Liver (tissue), 9 donors: ENCODE data around the gene RASSF10. TPM values are rescaled to one million over a fixed set of nuclear protein-coding genes. Genes with fewer than 3 reads are reported as not detected.

ENCODE experiments used
- DNase-seq: peaks from one replicate; pipeline ENCODE4 v3.0.0-alpha.2; 2017; ENCODE audit warnings: low spot score
- H3K27ac ChIP-seq, 2 donors: one replicate each; pipeline ENCODE4 v1.7.0; 2013; ENCODE audit warnings: inconsistent platforms in 2 of 2, low read length in 2 of 2, control low read depth in 1 of 2, low read depth in 1 of 2, mild to moderate bottlenecking in 1 of 2
- H3K27me3 ChIP-seq, 4 donors: one replicate each; pipeline versions ENCODE4 v1.6.1 to v1.7.0; 2013; ENCODE audit warnings: low read length in 3 of 4, inconsistent platforms in 1 of 4, mild to moderate bottlenecking in 1 of 4, moderate library complexity in 1 of 4; ENCODE audit not compliant: control insufficient read depth in 4 of 4, insufficient read depth in 4 of 4
- H3K36me3 ChIP-seq, 4 donors: one replicate each; pipeline versions ENCODE4 v1.6.1 to v1.7.0; 2013; ENCODE audit warnings: low read length in 3 of 4, mild to moderate bottlenecking in 3 of 4, low read depth in 1 of 4, moderate library complexity in 1 of 4; ENCODE audit not compliant: control insufficient read depth in 4 of 4, insufficient read depth in 3 of 4
- H3K4me1 ChIP-seq, 4 donors: one replicate each; pipeline versions ENCODE4 v1.6.1 to v1.7.0; 2013; ENCODE audit warnings: low read length in 3 of 4, mild to moderate bottlenecking in 3 of 4, moderate library complexity in 1 of 4; ENCODE audit not compliant: control insufficient read depth in 4 of 4, insufficient read depth in 4 of 4
- H3K4me3 ChIP-seq, 3 donors: one replicate each; pipeline versions ENCODE4 v1.6.1 to v1.7.0; 2013; ENCODE audit warnings: low read length in 3 of 3, control low read depth in 1 of 3, low read depth in 1 of 3, mild to moderate bottlenecking in 1 of 3
- H3K9ac ChIP-seq, 2 donors: one replicate each; pipeline ENCODE4 v1.7.0; 2013; ENCODE audit warnings: low read length in 2 of 2, mild to moderate bottlenecking in 2 of 2, moderate library complexity in 2 of 2, control low read depth in 1 of 2, low read depth in 1 of 2
- H3K9me3 ChIP-seq, 4 donors: one replicate each; pipeline versions ENCODE4 v1.6.1 to v1.7.0; 2013; ENCODE audit warnings: low read length in 3 of 4; ENCODE audit not compliant: control insufficient read depth in 4 of 4
- ATF3 ChIP-seq: IDR thresholded peaks from 2 replicates; pipeline ENCODE4 v1.6.1; 2016; ENCODE audit warnings: antibody characterized with exemption
- FOXA1 ChIP-seq: IDR thresholded peaks from 2 replicates; pipeline ENCODE4 v1.6.1; 2016; ENCODE audit warnings: antibody characterized with exemption
- FOXA2 ChIP-seq: IDR thresholded peaks from 2 replicates; pipeline ENCODE4 v1.6.1; 2016; ENCODE audit warnings: antibody characterized with exemption
- GABPA ChIP-seq, 2 donors: IDR thresholded peaks in 1 of 2; conservative IDR thresholded peaks in 1 of 2; 2 replicates each; pipeline ENCODE4 v1.6.1; 2016; ENCODE audit warnings: antibody characterized with exemption in 2 of 2, mild to moderate bottlenecking in 1 of 2, moderate library complexity in 1 of 2
- HNF4A ChIP-seq, 2 donors: conservative IDR thresholded peaks; 2 replicates each; pipeline ENCODE4 v1.6.1; 2016; ENCODE audit warnings: antibody characterized with exemption in 2 of 2, mild to moderate bottlenecking in 2 of 2
- HNF4G ChIP-seq: IDR thresholded peaks from 2 replicates; pipeline ENCODE4 v1.6.1; 2016; ENCODE audit warnings: antibody characterized with exemption
- JUND ChIP-seq, 2 donors: IDR thresholded peaks; 2 replicates each; pipeline ENCODE4 v1.6.1; 2016; ENCODE audit warnings: antibody characterized with exemption in 2 of 2
- NR2F2 ChIP-seq: IDR thresholded peaks from 2 replicates; pipeline ENCODE4 v1.6.1; 2016; ENCODE audit warnings: antibody characterized with exemption
- RAD21 ChIP-seq, 2 donors: IDR thresholded peaks; 2 replicates each; pipeline ENCODE4 v1.6.1; 2016; ENCODE audit warnings: antibody characterized with exemption in 2 of 2, mild to moderate bottlenecking in 2 of 2
- REST ChIP-seq: IDR thresholded peaks from 2 replicates; pipeline ENCODE4 v1.6.1; 2016; ENCODE audit warnings: antibody characterized with exemption, mild to moderate bottlenecking
- RXRA ChIP-seq, 2 donors: IDR thresholded peaks; 2 replicates each; pipeline ENCODE4 v1.6.1; 2017 to 2018; ENCODE audit warnings: antibody characterized with exemption in 2 of 2, mild to moderate bottlenecking in 1 of 2
- SP1 ChIP-seq: IDR thresholded peaks from 2 replicates; pipeline ENCODE4 v1.6.1; 2018; ENCODE audit warnings: antibody characterized with exemption, mild to moderate bottlenecking
- TAF1 ChIP-seq: conservative IDR thresholded peaks from 2 replicates; pipeline ENCODE4 v1.6.1; 2016; ENCODE audit warnings: antibody characterized with exemption, mild to moderate bottlenecking
- YY1 ChIP-seq: IDR thresholded peaks from 2 replicates; pipeline ENCODE4 v1.6.1; 2016; ENCODE audit warnings: antibody characterized with exemption, mild to moderate bottlenecking
- WGBS: extraction: QIAGEN DNeasy Blood & Tissue Kit; methylation state at CpG from one replicate; pipeline ENCODE4 v1.1.7; 2013; 5-methylcytosine and 5-hydroxymethylcytosine counted together
- polyA plus RNA-seq, 2 donors: library from polyadenylated mRNA; stranded (reverse) in 1 of 2; unstranded in 1 of 2; fragments of 200-250 nt in 1 of 2; fragments of >200 nt in 1 of 2; fragmentation: Nextera tagmentation in 1 of 2; extraction: Ambion mirVana in 1 of 2; gene quantifications; one replicate each; pipeline versions ENCODE4 v1.2.1 to v1.2.3, GENCODE V29; 2013 to 2015
- total RNA-seq, 2 donors: library from RNA; depleted of rRNA; stranded (reverse); fragments of >200 nt; gene quantifications; one replicate each; pipeline ENCODE4 v1.2.3, GENCODE V29; 2014
- TF ChIP-seq, protein P1 (sequence below): IDR thresholded peaks from 2 replicates; pipeline ENCODE4 v1.6.1; 2016; ENCODE audit warnings: antibody characterized with exemption
- TF ChIP-seq, protein P2 (sequence below): fragments of 150-350 bp; IDR thresholded peaks from 2 replicates; pipeline ENCODE4 v1.5.1; 2017; ENCODE audit warnings: improper control_type of control experiment, low read depth, low read length; ENCODE audit not compliant: missing input control
- TF ChIP-seq, protein P3 (sequence below): IDR thresholded peaks from 2 replicates; pipeline ENCODE4 v1.6.1; 2016; ENCODE audit warnings: antibody characterized with exemption
- donor health status: healthy.
- donor health status: healthy.
- donor health status: healthy.
- donor health status: healthy.
- donor health status: healthy.

Gene RASSF10
- total and polyA plus RNA-seq, 4 donors = 0.03 to 1.9 (median 0.08) TPM; not detected in 1

GRCh38 chr11:13000116-13000515 lies 9.0 kb upstream of the RASSF10 start (continued):
- TF ChIP-seq, protein P1, sequence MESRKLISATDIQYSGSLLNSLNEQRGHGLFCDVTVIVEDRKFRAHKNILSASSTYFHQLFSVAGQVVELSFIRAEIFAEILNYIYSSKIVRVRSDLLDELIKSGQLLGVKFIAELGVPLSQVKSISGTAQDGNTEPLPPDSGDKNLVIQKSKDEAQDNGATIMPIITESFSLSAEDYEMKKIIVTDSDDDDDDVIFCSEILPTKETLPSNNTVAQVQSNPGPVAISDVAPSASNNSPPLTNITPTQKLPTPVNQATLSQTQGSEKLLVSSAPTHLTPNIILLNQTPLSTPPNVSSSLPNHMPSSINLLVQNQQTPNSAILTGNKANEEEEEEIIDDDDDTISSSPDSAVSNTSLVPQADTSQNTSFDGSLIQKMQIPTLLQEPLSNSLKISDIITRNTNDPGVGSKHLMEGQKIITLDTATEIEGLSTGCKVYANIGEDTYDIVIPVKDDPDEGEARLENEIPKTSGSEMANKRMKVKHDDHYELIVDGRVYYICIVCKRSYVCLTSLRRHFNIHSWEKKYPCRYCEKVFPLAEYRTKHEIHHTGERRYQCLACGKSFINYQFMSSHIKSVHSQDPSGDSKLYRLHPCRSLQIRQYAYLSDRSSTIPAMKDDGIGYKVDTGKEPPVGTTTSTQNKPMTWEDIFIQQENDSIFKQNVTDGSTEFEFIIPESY = no peak
- no peak for TF ChIP-seq SP1
- no peak for TF ChIP-seq GABPA (IDR thresholded peaks at IDR 0.05 in 1 of 2, conservative IDR thresholded peaks at IDR 0.05 in 1 of 2)
- no peak for TF ChIP-seq NR2F2
- no peak for TF ChIP-seq RXRA (IDR thresholded peaks at IDR 0.05)
- TF ChIP-seq JUND (IDR thresholded peaks at IDR 0.05) = no peak
- no peak for TF ChIP-seq HNF4A (conservative IDR thresholded peaks at IDR 0.05)
- TF ChIP-seq RAD21 (IDR thresholded peaks at IDR 0.05) = no peak

DNA sequence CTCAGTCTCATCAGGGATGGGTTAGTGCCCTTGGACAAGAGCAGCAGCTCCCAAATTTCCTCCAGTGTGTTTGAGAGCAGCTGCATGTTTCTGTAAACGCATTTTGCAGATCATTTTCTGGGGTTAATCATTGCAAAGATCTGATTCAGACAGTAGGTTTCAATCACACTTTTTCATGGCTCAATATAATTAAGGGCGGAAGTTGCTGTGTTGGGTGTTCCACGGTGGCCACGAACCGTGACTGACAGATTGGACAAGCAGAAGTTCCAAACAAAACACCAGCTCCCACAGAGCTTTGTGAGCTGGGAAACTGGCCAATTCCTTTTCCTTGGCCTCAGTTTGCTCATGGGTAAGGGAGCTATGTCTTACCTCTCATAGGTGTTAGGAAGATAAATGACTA lies 8.4 kb upstream of the RASSF10 start:
- no peak overlapping the region for H3K9ac ChIP-seq
- H3K27me3 ChIP-seq = peaks cover 0 to 17% (median 0%) of the 10 kb centered on the region in 4 donors
- H3K4me1 ChIP-seq = no peaks in the 10 kb centered on the region
- TF ChIP-seq HNF4G = no peak
- TF ChIP-seq GABPA (IDR thresholded peaks at IDR 0.05 in 1 of 2, conservative IDR thresholded peaks at IDR 0.05 in 1 of 2) = no peak
- TF ChIP-seq, protein P1 = no peak
- TF ChIP-seq TAF1 = no peak
- no peak for TF ChIP-seq YY1
- no peak overlapping the region for H3K4me3 ChIP-seq
- no peak overlapping the region for H3K27ac ChIP-seq
- no peaks in the 10 kb centered on the region for H3K9me3 ChIP-seq
- 86% methylated on average over 5 of the region's 5 CpGs for WGBS
- DNase-seq = no peak
- H3K36me3 ChIP-seq = no peaks in the 10 kb centered on the region

GRCh38 chr11:13003736-13004493 lies 5.2 kb upstream of the RASSF10 start:
- 86% methylated on average over 4 of the region's 4 CpGs for WGBS
- no peak for DNase-seq
- Histone ChIP-seq H3K9ac (no peak overlapping the region), H3K4me3 (no peak overlapping the region), H3K4me1 (peaks cover 7 to 12% (median 9%) of the 10 kb centered on the region in 4 donors), H3K9me3 (peaks cover 0 to 7% (median 4%) of the 10 kb centered on the region in 4 donors), H3K36me3 (no peaks in the 10 kb centered on the region), H3K27ac (no peak overlapping the region), H3K27me3 (peaks cover 0 to 24% (median 5%) of the 10 kb centered on the region in 4 donors)
- TF ChIP-seq, protein P1 = no peak
- TF ChIP-seq FOXA1 = no peak
- no peak for TF ChIP-seq JUND (IDR thresholded peaks at IDR 0.05)
- TF ChIP-seq, protein P2, sequence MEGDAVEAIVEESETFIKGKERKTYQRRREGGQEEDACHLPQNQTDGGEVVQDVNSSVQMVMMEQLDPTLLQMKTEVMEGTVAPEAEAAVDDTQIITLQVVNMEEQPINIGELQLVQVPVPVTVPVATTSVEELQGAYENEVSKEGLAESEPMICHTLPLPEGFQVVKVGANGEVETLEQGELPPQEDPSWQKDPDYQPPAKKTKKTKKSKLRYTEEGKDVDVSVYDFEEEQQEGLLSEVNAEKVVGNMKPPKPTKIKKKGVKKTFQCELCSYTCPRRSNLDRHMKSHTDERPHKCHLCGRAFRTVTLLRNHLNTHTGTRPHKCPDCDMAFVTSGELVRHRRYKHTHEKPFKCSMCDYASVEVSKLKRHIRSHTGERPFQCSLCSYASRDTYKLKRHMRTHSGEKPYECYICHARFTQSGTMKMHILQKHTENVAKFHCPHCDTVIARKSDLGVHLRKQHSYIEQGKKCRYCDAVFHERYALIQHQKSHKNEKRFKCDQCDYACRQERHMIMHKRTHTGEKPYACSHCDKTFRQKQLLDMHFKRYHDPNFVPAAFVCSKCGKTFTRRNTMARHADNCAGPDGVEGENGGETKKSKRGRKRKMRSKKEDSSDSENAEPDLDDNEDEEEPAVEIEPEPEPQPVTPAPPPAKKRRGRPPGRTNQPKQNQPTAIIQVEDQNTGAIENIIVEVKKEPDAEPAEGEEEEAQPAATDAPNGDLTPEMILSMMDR = no peak
- TF ChIP-seq HNF4G = no peak
- no peak for TF ChIP-seq RAD21 (IDR thresholded peaks at IDR 0.05)
- TF ChIP-seq, protein P3, sequence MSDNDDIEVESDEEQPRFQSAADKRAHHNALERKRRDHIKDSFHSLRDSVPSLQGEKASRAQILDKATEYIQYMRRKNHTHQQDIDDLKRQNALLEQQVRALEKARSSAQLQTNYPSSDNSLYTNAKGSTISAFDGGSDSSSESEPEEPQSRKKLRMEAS = no peak
- TF ChIP-seq ATF3 = no peak
- no peak for TF ChIP-seq TAF1
- no peak for TF ChIP-seq YY1
- TF ChIP-seq GABPA (IDR thresholded peaks at IDR 0.05 in 1 of 2, conservative IDR thresholded peaks at IDR 0.05 in 1 of 2) = no peak
- no peak for TF ChIP-seq FOXA2
- no peak for TF ChIP-seq REST
